ENCODE data around the gene TUBGCP3. TPM values are rescaled to one million over a fixed set of nuclear protein-coding genes. Genes with fewer than 3 reads are reported as not detected.
"Not testable (repeated sequence)": the region's sequence is repeated elsewhere in the genome, so short reads cannot be mapped to it uniquely, and the experiment has no call there.

Gene TUBGCP3
- total and polyA plus RNA-seq, 9 donors = 19.4 to 58.0 (median 29.5) TPM

DNA sequence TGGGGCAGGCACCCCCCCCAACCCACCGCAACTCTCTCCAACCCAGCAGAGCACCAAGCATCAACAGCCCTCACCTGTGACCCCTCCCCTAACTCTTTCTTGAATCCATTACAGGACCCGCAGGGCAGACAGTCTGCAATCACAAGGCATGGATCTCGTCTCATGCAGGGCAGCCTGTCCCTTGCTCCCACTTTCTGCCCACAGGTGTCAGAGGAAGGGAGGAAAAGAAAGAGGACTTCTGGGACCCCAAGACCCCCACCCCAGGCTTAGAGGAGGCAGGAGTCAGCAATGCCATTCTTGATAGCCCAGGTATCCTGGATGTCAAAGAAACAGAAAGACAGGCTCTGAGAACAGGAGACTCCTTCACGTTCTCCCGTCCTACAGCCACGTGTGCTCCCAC lies 47.4 kb upstream of the TUBGCP3 start:
- H3K9me3 ChIP-seq = no peaks in the 10 kb centered on the region
- no peaks in the 10 kb centered on the region for H3K36me3 ChIP-seq
- intact Hi-C loops (cut with DNase I) = loop anchor here in 1 of 4 donors (5.0 kb wide), 1 partner anchor 242 kb away; no protein-coding TSS in a partner anchor
- WGBS, 3 donors = 26 to 45% (median 27%) methylated on average over 6 of the region's 6 CpGs
- no peak for TF ChIP-seq CTCF (IDR thresholded peaks at IDR 0.05)
- no peak for TF ChIP-seq EP300 (IDR thresholded peaks at IDR 0.05)
- TF ChIP-seq POLR2A (IDR thresholded peaks at IDR 0.05) = no peak
- no peak overlapping the region for H3K27ac ChIP-seq
- no peak for DNase-seq
- H3K4me3 ChIP-seq = no peak overlapping the region
- H3K27me3 ChIP-seq = no peaks in the 10 kb centered on the region
- H3K4me1 ChIP-seq (ENCODE audit: insufficient read depth) = no peaks in the 10 kb centered on the region

DNA sequence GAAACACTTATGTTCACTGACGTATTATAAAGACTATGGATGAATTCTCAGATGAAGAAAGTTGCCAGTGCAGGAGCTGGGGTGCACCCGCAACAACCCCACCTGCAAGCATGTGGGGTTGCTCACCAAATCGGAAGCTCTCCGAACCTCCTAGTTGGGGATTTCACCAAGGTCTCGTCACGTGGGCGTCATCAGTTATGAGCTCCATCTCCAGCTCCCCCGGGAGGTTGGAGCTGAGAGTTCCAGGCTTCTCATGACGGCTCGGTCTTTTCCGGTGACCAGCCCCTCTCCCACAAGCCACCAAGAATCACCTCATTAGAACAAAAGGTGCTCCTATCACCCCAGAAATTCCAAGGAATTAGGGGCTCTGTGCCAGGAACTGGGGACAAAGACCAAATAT lies 46.1 kb upstream of the TUBGCP3 start:
- 59 to 78% (median 66%) methylated on average over 11 of the region's 11 CpGs for WGBS, 3 donors
- no peak overlapping the region for H3K27ac ChIP-seq
- no peak for TF ChIP-seq EP300 (IDR thresholded peaks at IDR 0.05)
- no peak for TF ChIP-seq POLR2A (IDR thresholded peaks at IDR 0.05)
- no peak for TF ChIP-seq CTCF (IDR thresholded peaks at IDR 0.05)
- H3K9me3 ChIP-seq = no peaks in the 10 kb centered on the region
- no peak overlapping the region for H3K4me3 ChIP-seq
- intact Hi-C loops (cut with DNase I) = no loop called here
- no peaks in the 10 kb centered on the region for H3K27me3 ChIP-seq
- no peak for DNase-seq
- H3K36me3 ChIP-seq = no peaks in the 10 kb centered on the region
- no peaks in the 10 kb centered on the region for H3K4me1 ChIP-seq (ENCODE audit: insufficient read depth)

DNA sequence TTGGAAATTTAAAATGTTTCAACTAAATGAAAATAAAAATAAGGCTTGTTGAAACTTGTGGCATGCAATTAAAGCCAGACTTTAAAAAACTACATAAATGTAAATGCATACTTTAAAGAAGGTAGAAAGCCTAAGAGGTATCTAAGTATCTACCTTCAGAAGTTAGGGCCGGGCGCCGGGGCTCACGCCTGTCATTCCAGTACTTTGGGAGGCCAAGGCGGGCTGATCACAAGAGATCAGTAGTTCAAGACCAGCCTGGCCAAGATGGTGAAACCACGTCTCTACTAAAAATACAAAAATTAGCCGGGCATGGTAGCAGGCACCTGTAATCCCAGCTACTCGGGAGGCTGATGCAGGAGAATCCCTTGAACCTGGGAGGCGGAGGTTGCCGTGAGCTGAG lies 42.3 kb upstream of the TUBGCP3 start:
- H3K27ac ChIP-seq; H3K9me3 ChIP-seq; H3K36me3 ChIP-seq; H3K4me3 ChIP-seq; DNase-seq; intact Hi-C loops (cut with DNase I); H3K27me3 ChIP-seq; H3K4me1 ChIP-seq (ENCODE audit: insufficient read depth): not testable (repeated sequence)
- 92 to 96% (median 92%) methylated on average over 10 of the region's 10 CpGs for WGBS, 3 donors

DNA sequence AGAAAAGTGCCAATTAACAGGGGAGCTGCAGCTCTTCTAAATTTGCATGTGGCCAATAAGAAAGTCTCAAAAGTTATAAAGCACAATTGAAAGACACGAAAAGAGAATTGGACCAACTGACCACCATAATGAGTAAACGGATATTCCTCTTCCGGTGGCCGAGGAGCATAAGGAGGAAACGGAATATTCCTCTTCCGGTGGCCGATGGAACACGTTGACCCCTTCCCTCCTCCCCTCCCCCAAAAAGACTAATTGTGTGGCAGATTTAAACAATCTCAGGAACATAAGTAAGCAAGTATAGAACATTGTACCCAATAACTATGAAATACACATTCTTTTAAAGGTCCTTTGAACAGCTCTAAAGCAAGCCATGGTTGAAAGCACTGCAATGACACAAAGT lies 41.2 kb upstream of the TUBGCP3 start:
- H3K27ac ChIP-seq = no peak overlapping the region
- H3K36me3 ChIP-seq = no peaks in the 10 kb centered on the region
- no peaks in the 10 kb centered on the region for H3K9me3 ChIP-seq
- intact Hi-C loops (cut with DNase I) = no loop called here
- no peaks in the 10 kb centered on the region for H3K4me1 ChIP-seq (ENCODE audit: insufficient read depth)
- WGBS, 3 donors = 77 to 86% (median 80%) methylated on average over 8 of the region's 8 CpGs
- TF ChIP-seq CTCF (IDR thresholded peaks at IDR 0.05) (no peak), POLR2A (IDR thresholded peaks at IDR 0.05) (no peak), EP300 (IDR thresholded peaks at IDR 0.05) (no peak)
- no peak for DNase-seq
- no peak overlapping the region for H3K4me3 ChIP-seq
- no peaks in the 10 kb centered on the region for H3K27me3 ChIP-seq

- intact Hi-C loops (cut with DNase I); H3K27ac ChIP-seq; H3K4me3 ChIP-seq; H3K4me1 ChIP-seq (ENCODE audit: insufficient read depth); DNase-seq; H3K36me3 ChIP-seq; H3K27me3 ChIP-seq; H3K9me3 ChIP-seq: not testable (repeated sequence)
- WGBS, 3 donors = 81 to 89% (median 86%) methylated on average over 1 of the region's 1 CpG
Measured at GRCh38 chr13:112627613-112628012, 39.7 kb upstream of the TUBGCP3 start.

- Histone ChIP-seq H3K36me3 (no peaks in the 10 kb centered on the region), H3K9me3 (no peaks in the 10 kb centered on the region), H3K27me3 (no peaks in the 10 kb centered on the region), H3K27ac (no peak overlapping the region), H3K4me1 (ENCODE audit: insufficient read depth) (no peaks in the 10 kb centered on the region), H3K4me3 (no peak overlapping the region)
- TF ChIP-seq POLR2A (IDR thresholded peaks at IDR 0.05) = no peak
- WGBS, 3 donors = 87 to 92% (median 88%) methylated on average over 11 of the region's 11 CpGs
- DNase-seq = no peak
- intact Hi-C loops (cut with DNase I) = no loop called here
Measured at GRCh38 chr13:112627161-112627560, 39.2 kb upstream of the TUBGCP3 start.
